GM19239 (cell line): ENCODE measurements around the gene PRICKLE2.

Experiments used
- DNase-seq: peaks from one replicate; pipeline ENCODE4 v3.0.0; 2011; ENCODE audit warnings: low spot score; ENCODE audit not compliant: insufficient read length
- FAIRE-seq: peaks from 2 replicates; lab custom pipeline; 2011; peaks lifted over from hg19 to GRCh38; lab: Jason Lieb, UNC

The PRICKLE2 gene

DNA sequence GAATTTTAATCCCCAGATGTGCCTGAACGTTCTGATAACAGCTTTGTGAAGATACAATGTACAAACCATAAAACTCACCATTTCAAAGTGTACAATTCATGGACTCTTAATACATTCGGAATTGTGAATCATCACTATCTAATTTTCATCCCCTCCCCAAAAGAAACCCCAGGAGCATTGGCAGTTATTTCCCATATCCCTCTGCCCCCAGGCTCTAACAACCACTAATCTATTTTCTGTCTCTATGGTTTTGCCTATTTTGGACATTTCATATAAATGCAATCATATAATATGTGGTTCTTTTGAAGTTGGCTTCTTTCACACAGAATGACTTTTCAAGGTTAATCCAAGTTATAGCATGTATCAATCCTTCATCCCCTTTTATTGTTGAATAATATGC lies 25.3 kb downstream of the PRICKLE2 start:
- FAIRE-seq (no peak), DNase-seq (no peak)

DNA sequence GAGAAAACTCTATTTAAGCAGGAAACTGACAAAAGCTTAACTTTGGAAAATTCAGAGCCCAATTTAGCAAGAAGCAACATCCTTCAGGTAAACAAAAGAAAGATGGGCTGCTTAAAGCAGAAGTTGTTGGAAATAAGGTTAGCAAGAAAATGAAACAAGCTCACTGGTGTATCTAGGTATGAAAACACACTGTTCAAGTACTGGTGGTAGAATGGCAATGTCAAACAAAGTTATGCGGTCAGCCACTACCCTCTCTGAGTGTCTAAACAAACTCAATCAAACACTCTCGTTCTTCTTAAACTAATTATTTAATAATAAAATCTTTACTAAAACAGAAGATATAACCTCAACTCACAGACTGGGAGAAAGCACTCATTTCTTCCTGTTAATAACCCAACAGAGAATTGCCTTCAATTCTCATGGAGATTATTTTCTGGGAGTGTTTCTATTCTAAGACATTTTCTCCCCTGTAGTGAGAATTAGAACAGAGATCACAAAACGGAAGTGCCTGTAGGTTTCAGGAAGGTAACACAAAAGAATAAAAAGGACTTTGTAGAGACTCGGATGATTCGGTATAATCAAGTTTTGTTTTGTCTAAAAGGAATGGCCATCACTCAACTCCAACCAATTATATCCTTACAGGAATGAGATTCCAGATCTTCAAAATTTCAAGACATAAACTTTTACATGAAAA lies 28.9 kb downstream of the PRICKLE2 start:
- DNase-seq (no peak), FAIRE-seq (no peak)

DNA sequence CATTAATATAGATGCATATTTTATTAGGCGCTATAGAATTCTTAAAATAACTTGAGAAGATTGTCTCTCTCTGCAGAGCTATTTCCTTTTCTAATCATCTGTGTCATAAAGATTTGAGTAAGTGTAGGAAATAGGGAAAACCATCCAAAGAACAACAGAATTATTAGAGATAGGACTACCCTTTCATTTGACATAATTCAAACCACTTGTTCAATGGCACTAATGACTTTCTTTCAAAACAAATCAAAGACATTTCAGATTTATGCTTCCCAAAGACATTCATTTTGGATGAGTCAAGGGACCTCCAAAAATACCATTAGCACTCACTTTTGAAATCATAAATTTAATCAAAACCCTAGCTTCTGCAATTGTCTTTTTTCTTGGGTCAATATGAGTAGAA lies 29.5 kb downstream of the PRICKLE2 start:
- no peak for DNase-seq
- FAIRE-seq: no peak

DNA sequence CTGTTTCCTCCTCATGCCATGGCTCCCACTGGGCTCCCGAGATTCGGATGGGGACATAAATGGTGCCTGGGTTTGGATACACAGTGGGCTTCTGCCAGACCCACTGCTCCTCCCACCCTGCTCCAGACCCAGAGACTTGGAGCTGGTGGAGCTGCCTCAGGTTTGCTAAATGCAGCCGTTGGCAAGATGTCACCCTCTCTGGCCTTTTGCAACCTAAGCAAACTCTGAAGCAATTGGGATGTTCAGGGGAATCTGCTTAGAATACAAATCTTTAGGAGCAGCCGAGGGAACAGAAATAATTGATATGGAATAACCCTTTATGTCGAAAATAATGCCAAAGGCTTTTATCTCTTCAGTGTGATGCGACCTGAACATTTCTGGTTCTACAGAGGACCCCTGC lies 33.4 kb downstream of the PRICKLE2 start:
- no peak for FAIRE-seq
- no peak for DNase-seq

DNA sequence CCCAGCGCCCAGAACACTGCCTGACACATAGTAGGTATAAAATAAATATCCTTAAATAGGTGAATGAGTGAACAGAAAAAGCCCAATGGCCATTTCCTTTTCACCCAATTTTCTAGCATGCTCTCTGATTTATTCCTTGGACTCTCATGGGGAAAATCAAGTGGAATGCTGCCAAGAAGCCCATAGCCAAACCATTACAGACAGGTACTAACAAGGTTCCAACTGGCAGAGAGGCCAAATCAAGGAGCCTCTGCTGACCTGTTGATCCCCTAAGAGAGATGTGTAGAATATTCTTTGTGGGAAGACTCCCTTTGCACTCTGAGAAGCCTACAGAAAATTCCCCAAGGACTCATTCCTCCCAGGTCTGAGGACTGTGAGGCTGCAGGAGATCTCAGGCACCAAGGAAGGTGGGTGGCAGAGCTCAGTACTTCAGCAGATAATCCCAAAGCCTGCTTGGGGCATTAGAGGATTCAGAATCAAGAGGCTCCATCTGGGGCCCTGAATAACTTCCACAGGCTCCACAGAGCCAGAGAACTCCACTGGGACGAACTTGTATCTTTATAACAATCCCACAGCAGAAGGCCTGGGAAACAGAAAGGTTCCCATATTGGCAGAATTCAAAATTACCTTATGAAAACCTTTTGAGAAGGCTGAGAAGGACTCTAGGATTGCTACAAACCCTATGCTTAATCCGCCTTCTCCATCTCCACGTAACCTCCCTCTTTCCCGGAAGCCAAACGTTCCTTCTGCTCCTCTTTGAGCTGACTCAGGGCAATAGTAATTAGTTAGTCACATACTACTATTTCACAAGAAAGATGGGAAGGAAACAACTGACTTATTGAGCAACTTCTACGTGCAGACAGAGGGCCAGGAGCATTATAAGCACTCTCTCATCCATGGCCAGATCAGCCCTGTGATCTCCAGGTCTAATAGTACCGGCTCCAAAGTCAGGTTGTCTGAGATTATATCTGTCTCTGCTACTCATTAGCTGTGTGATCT lies 34.5 kb downstream of the PRICKLE2 start:
- DNase-seq (no peak), FAIRE-seq (no peak)

DNA sequence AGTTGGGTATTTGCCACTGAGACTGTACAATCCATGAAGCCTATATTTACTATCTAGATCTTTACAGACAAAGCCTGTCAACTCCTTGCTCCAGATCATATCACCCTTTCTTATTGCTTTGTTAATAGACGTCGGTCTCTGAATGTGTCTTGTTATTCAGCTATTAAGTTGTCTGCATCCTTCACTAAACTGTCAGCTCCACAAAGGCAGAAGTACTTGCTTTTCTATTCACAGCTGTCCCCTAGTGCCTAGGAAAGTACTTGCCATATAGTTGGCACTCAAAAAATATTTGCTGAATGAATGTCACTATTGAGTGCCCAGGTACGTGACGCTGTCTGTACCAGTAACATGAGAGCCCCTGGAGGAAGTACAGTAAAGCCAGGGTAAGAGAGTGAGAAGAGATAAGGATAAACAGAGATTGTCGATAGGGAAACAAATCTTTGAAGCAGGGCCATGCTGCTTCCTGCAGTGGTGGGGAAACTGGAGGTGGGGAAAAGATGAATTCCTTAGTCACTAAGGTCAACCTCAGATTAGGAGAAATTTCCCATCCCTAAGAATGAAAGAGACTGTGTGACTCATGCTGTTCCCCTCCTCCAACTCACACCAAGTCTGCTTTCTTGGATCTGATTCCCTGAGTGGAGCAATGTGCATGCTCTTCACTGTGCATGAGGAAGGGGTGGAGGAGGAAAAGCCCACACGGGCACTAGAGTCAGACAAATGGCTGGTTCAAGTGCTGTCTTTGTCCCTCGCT lies 36.3 kb downstream of the PRICKLE2 start:
- DNase-seq (no peak), FAIRE-seq (no peak)

DNA sequence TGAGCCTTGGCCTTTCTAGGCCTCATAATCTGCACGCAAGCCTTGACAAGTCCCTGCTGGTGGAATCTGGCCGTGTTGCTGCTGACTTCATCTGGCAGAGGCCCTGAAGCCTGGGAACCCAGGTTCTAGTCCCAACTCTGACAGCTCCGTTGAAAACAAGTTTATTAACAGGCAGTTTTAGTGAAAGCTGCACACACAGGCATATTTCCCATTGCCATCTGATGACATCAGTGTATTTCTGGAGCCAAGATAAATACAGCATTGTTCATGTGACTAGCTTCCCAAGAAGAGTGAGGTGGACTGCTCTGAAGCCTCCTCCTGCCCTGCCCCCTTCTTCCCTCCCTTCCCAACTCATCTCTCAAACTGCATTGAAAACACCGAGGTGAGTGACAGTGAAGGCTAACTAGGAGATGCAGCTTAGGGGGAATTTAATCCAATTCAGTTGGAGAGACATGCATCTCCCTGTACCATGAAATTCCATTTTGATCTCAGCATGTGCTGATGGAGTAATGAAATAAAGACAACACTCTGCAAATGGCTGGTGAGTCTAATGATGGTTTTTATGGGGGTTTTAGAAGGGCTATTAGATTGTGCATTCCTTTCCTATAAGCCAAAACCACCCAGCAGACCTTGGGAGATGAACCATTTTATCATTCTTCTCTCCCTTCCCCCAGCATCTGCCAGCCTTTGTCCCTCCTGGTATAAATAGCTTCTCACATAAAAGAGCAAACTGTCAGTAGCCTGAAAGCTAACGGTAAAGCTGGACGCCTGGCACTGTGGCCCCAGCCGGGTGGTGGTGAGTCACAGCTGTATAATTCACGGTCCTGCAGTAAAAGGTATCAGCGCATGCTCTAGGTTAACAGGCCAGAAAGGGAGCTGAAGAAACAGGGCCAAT lies 38.0 kb downstream of the PRICKLE2 start:
- FAIRE-seq (no peak), DNase-seq (no peak)

DNA sequence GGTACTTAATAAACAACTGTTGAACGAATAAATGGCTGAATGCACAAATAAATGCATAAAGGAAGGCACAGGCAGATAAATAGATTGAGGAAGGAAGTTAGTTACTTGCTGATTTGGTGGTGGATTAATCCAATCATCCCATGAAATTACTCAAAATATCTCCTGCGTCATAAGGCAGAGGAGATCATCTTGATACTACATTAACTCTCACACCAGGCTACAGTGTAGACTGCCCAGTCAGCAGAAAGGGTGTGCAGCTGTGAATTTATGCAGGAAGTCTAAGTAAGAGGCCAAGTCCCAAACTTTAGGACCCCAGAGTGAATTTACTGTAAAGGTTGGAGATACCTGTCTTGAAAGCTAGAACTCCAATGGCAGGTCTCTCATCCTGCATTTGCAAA lies 38.6 kb downstream of the PRICKLE2 start:
- no peak for DNase-seq

DNA sequence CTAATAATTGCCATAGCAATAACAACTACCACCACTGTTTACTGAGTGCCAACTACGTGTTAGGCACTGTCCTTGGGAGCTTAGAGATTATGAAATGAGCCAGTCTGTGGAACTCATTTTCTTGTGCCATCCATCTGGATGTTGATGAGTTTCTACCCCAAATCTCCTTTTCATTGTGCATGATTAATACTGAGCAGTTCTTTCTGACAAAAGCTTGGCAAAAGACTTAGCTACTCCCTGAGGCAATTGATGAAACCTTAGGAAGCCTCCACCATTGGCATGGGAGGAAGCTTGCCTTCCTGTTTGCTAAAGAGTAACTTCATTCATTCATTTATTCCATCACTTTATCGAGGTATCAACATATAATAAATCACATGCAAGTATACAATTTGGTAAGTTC lies 39.8 kb downstream of the PRICKLE2 start:
- FAIRE-seq (no peak), DNase-seq (no peak)

More for the DNA sequence above, 38.6 kb downstream of the PRICKLE2 start:
- FAIRE-seq: no peak

DNA sequence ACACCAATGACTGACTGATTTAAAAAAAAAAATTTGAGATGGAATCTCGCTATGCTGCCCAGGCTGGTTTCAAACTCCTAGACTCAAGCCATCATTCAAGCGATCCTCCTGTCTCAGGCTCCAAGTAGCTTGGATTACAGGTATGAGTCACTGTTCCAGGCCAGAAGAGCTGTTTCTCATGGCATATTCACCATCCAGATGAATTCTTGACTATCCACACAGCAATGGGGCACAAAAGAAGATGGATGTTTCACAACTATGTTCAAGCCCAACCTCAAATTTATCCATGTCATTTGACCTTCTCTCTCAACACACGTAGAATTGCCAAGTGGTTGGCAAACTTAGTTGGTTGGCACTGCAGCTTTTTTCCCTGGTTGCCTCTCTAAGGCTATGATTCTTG lies 40.6 kb downstream of the PRICKLE2 start:
- DNase-seq (no peak), FAIRE-seq (no peak)

DNA sequence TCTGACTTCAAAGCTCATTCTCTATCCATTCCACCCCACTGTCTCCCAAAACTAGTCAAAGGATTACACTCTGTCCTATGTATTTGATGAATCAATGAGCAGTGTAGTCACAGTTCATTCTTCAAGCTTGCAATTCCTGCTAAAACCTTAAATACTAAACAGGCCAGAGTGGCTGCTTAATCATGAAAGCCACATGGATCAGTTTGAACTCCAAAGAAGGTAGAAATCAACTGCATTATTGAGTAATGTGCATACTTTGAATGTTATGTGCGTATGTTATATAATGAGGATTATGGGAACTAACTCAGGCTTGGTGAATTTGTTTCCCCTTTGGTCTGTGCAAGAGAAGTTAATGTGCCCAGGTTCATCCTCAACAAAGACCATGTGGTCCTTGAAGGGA lies 45.4 kb downstream of the PRICKLE2 start:
- DNase-seq (no peak), FAIRE-seq (no peak)

DNA sequence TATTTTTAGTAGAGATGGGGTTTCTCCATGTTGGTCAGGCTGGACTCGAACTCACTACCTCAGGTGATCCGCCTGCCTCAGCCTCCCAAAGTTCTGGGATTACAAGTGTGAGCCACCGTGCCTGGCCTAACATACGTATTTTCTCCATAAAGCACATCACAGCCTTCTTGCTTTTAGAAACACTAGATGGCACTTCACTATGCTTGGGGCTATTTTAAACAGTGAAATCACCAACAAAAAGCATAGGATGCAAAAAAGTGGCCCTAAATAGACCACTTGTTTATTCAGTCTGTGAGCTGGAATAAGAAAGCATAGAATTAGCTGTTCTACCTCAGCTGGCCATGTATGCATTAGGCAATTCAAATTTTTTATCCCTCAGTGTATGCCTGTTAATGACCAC lies 46.0 kb downstream of the PRICKLE2 start:
- no peak for DNase-seq
- FAIRE-seq: no peak

DNA sequence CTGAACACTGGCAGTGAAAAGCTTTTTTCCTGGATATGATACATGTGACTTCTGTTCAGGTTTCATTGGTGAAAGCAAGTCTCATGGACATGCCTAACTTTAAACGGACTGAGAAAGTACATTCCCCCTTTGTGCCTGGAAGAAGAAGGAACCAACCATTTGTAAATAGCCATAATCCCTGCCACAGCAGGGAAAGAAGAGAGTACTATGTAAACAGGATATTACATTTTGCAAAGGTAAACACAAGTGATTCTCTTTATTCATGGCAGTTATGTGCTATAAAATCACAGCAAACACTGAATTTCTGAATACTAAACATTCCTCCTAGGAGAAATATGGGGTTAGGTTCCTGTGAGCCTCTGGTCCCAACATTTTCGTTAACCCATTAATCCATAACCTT lies 46.8 kb downstream of the PRICKLE2 start:
- no peak for DNase-seq
- FAIRE-seq: no peak

DNA sequence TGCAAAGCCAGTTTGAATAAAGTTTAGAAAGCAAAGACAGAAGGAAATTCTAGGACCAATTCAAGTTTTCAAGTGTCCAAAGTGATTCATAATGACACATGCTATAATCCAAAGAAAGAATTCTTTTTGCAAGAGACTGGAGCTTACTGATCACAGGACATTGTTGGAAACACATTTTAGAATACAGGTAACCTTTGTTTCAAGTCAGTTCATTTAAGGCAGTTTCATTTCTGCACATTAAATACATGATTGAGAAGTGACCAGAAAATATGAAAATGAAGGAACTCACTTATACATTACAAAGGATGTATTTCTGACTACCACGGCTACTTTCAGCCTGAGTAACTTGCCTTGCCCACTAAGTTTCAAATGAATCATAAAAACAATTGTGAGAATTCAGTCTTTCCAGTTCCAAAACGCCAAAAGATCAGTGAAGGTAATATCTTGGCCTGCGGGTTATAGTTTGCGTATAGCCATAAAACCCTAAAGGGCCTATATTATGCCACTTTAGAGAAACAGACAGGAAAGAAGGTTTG lies 48.7 kb downstream of the PRICKLE2 start:
- FAIRE-seq (no peak), DNase-seq (no peak)

DNA sequence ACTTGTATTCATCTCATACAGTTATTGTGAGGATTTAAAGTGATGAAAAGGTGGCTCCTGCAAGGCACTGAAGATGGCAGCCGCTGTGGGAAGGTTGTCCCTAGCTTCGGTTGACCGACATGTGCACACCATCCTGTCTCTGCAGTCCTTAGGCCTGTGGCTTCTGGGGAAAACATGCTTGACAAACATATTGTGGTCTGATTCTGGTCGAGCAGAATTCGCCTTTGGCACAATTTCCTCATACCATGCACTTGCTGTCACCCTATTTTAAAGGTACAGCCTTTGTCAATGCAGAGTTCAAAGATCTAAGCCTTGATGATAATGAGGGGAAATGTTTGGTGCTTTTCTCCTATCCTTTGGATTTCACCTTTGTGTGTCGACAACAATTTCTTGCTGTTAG lies 50.9 kb downstream of the PRICKLE2 start:
- no peak for DNase-seq
- FAIRE-seq: no peak

DNA sequence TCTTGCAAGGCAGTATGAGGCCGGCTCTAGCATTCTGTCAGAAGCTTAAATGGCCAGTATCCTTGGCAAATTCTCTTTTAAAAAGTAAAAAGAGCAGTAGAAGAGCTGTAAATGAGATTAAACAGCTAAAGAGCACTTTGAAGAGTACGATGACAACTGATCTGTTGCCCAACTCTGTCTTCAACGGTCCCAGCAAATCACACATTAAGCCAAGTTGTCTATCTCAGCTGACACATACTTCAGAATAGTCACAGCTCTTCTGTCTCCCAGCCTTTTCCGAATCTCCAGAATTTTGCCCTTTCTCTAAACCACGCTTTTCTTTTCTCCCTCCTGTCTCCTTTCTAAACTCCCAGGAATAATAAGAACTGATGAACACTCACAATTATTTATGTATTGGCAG lies 51.7 kb downstream of the PRICKLE2 start:
- DNase-seq: no peak
- FAIRE-seq: no peak

DNA sequence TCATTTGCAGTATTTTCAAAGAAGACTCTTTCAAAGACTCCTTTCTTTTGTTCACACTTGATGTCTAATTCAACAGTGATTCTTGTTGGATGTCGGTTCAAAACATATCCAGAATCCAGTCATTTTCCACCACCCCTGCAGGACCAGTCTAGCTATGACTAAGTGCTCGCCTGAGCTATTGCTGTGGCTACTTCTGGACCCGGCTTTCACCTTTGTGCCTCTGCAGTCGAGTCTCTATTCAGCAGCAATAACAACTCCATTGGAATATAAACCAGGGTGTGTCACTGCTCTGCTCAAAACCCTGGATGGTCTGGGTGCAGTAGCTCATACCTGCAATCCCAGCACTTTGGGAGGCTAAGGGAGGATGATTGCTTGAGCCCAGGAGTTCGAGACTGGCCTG lies 55.0 kb downstream of the PRICKLE2 start:
- FAIRE-seq (no peak), DNase-seq (no peak)

DNA sequence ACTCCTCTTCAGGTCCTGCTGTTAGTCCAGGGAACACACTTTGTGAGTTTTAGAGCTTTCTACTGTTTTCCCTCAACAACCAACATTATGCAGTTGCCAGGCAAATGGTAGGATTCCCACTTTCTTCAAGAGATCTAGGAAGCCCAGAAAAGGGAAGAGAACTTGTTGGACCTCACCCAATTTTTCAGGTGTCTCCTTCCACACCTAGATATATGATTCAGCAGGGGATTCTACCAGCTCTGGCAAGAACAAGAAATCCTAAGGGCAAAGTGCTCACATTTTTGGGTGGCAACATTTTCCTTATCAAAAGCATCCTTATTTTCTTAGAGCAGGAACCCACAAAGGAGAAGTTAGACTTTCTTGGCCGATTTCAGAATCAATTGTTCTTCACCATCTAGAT lies 57.4 kb downstream of the PRICKLE2 start:
- DNase-seq (no peak), FAIRE-seq (no peak)

DNA sequence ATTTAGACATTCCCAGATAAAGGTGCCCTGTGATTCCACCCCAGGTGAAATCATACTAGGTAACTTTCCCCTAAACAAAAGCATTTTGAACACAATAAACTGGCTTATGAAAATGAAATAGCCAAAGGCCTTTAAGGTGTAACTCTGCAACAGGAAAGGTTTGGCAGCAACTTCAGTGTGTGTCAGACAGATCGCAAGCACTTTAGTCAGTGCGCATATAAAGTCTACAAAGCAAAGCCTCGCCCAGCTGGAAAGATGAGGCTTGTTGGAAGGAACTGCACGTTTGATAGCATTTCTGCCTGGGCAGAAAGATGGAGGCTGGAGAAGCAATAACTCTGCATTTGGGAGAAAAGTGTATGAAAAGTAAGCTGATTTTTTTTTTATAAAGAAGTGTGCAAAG lies 57.9 kb downstream of the PRICKLE2 start:
- no peak for FAIRE-seq
- DNase-seq: no peak
